Parathyroid adenoma (tissue), 2 donors: Measurements from ENCODE around the gene C11orf54.

Experiments
- H2AFZ ChIP-seq: fragments of 300-600 bp; sonication (generic); one replicate; pipeline ENCODE4 v1.7.0; 2017; ENCODE audit warnings: antibody characterized with exemption, mild to moderate bottlenecking
- H3K27ac ChIP-seq: fragments of 300-600 bp; sonication (generic); one replicate; pipeline ENCODE4 v1.7.0; 2017
- H3K27me3 ChIP-seq: fragments of 300-600 bp; sonication (generic); one replicate; pipeline ENCODE4 v1.7.0; 2017; ENCODE audit warnings: low read length; ENCODE audit not compliant: control insufficient read depth, insufficient read depth
- H3K36me3 ChIP-seq: fragments of 300-600 bp; sonication (generic); one replicate; pipeline ENCODE4 v1.7.0; 2017; ENCODE audit warnings: low read length; ENCODE audit not compliant: control insufficient read depth, insufficient read depth
- H3K4me1 ChIP-seq: fragments of 300-600 bp; sonication (generic); one replicate; pipeline ENCODE4 v1.7.0; 2017; ENCODE audit warnings: control low read depth
- H3K4me2 ChIP-seq: fragments of 300-600 bp; sonication (generic); one replicate; pipeline ENCODE4 v1.7.0; 2017; ENCODE audit warnings: low read length
- H3K4me3 ChIP-seq: fragments of 300-600 bp; sonication (generic); one replicate; pipeline ENCODE4 v1.7.0; 2017; ENCODE audit warnings: low read depth, low read length
- H3K79me2 ChIP-seq: fragments of 300-600 bp; sonication (generic); one replicate; pipeline ENCODE4 v1.7.0; 2017; ENCODE audit warnings: control low read depth
- H3K9ac ChIP-seq: fragments of 300-600 bp; sonication (generic); one replicate; pipeline ENCODE4 v1.7.0; 2017; ENCODE audit warnings: mild to moderate bottlenecking
- H3K9me3 ChIP-seq: fragments of 300-600 bp; sonication (generic); one replicate; pipeline ENCODE4 v1.7.0; 2017; ENCODE audit warnings: low read length; ENCODE audit not compliant: control insufficient read depth
- CTCF ChIP-seq: fragments of 300-600 bp; sonication (generic); IDR thresholded peaks from one replicate; pipeline ENCODE4 v1.7.0; 2017; ENCODE audit warnings: antibody characterized with exemption, mild to moderate bottlenecking
- donor health status: primary hyperparathyroidism.

The C11orf54 gene

GRCh38 chr11:93718057-93718563 is 23.4 kb upstream of the C11orf54 start:
- Histone ChIP-seq H3K36me3 (no peaks in the 10 kb centered on the region), H2AFZ (no peak overlapping the region), H3K4me1 (no peaks in the 10 kb centered on the region), H3K27ac (no peak overlapping the region), H3K9me3 (no peaks in the 10 kb centered on the region), H3K27me3 (no peaks in the 10 kb centered on the region), H3K79me2 (no peaks in the 10 kb centered on the region), H3K4me3 (no peak overlapping the region), H3K9ac (no peak overlapping the region), H3K4me2 (no peak overlapping the region)
- TF ChIP-seq CTCF: no peak

GRCh38 chr11:93719310-93719709 is 22.2 kb upstream of the C11orf54 start:
- Histone ChIP-seq H3K9me3 (no peaks in the 10 kb centered on the region), H3K27me3 (no peaks in the 10 kb centered on the region), H3K4me3 (no peak overlapping the region), H3K36me3 (no peaks in the 10 kb centered on the region), H3K4me2 (no peak overlapping the region), H3K27ac (no peak overlapping the region), H2AFZ (no peak overlapping the region), H3K9ac (no peak overlapping the region), H3K4me1 (no peaks in the 10 kb centered on the region), H3K79me2 (no peaks in the 10 kb centered on the region)
- TF ChIP-seq CTCF: no peak

GRCh38 chr11:93720522-93720921 is 20.9 kb upstream of the C11orf54 start:
- H2AFZ ChIP-seq: no peak overlapping the region
- H3K36me3 ChIP-seq: no peaks in the 10 kb centered on the region
- H3K4me3 ChIP-seq: no peak overlapping the region
- H3K4me2 ChIP-seq: no peak overlapping the region
- no peak overlapping the region for H3K9ac ChIP-seq
- H3K4me1 ChIP-seq: no peaks in the 10 kb centered on the region
- no peaks in the 10 kb centered on the region for H3K79me2 ChIP-seq
- H3K9me3 ChIP-seq: no peaks in the 10 kb centered on the region
- no peaks in the 10 kb centered on the region for H3K27me3 ChIP-seq
- TF ChIP-seq CTCF: no peak
- H3K27ac ChIP-seq: no peak overlapping the region

- Histone ChIP-seq H3K36me3 (no peaks in the 10 kb centered on the region), H2AFZ (no peak overlapping the region), H3K4me3 (no peak overlapping the region), H3K9ac (no peak overlapping the region), H3K27me3 (no peaks in the 10 kb centered on the region), H3K27ac (no peak overlapping the region), H3K9me3 (no peaks in the 10 kb centered on the region), H3K79me2 (no peaks in the 10 kb centered on the region), H3K4me2 (no peak overlapping the region), H3K4me1 (no peaks in the 10 kb centered on the region)
- TF ChIP-seq CTCF: no peak
Observed at GRCh38 chr11:93724089-93724488, 17.4 kb upstream of the C11orf54 start.

- no peak overlapping the region for H2AFZ ChIP-seq
- H3K4me2 ChIP-seq: no peak overlapping the region
- no peaks in the 10 kb centered on the region for H3K36me3 ChIP-seq
- no peaks in the 10 kb centered on the region for H3K79me2 ChIP-seq
- H3K27me3 ChIP-seq: no peaks in the 10 kb centered on the region
- H3K4me1 ChIP-seq: no peaks in the 10 kb centered on the region
- TF ChIP-seq CTCF: no peak
- no peak overlapping the region for H3K9ac ChIP-seq
- H3K4me3 ChIP-seq: no peak overlapping the region
- no peak overlapping the region for H3K27ac ChIP-seq
- no peaks in the 10 kb centered on the region for H3K9me3 ChIP-seq
Observed at GRCh38 chr11:93727985-93728791, 13.3 kb upstream of the C11orf54 start.
